ENCODE data around the gene UBC.

Gene UBC

DNA sequence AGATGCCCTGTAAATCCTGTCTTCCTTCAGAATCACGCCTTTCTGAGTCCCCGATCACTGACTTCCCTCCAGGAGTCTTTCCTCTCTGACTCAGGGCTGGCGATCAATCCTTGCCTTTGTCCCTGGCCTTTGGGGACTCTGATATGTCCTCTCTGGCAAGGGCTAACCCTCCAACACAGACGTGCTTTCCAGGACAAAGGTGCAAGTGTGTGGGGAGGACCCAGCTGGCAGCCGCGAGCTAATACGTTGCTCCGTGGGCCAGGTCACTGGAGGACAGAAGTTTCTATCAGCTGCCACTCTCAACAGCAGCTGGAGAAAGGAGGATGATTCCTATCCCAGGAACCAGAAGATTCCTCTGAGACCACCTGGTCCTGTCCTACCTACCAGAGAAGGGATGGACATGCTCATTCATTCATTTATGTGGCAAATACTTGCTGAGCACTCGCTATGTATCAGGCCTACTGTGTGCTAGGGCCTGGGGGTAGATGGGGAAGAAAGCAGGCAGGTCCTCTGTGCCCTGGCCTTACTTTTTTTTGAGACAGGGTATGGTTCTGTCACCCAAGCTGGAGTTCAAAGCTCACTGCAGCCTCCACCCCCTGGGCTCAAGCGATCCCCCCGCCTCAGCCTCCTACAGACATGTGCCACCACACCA lies 42.3 kb downstream of the UBC start:
- TF ChIP-seq CTCF (conservative IDR thresholded peaks at IDR 0.05; ENCODE audit: low read depth, low read length), result no peak
- no peak for DNase-seq (ENCODE audit: low read depth)

GRCh38 chr12:124871297-124871696 lies 43.2 kb downstream of the UBC start:
- TF ChIP-seq CTCF (conservative IDR thresholded peaks at IDR 0.05; ENCODE audit: low read depth, low read length), result no peak
- no peak for DNase-seq (ENCODE audit: low read depth)
- no peak overlapping the region for H3K4me3 ChIP-seq (ENCODE audit: low read length)

More for the DNA sequence above, 42.3 kb downstream of the UBC start:
- H3K4me3 ChIP-seq (ENCODE audit: low read length), result no peak overlapping the region

DNA sequence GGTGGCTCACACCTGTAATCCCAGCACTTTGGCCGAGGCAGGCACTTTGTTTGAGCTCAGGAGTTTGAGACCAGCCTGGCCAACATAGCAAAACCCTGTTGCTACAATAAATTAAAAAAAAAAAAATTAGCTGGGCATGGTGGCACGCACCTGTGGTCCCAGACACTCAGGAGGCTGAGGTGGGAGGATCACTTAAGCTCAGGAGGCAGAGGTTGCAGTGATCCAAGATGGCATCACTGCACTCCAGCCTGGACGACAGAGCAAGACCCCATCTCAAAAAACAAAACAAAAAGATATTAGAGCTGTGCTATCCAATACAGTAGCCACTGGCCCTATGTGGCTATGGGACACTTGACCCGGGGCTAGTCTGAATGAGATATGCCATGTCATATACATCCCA lies 43.9 kb downstream of the UBC start:
- TF ChIP-seq CTCF (conservative IDR thresholded peaks at IDR 0.05; ENCODE audit: low read depth, low read length), result no peak
- no peak overlapping the region for H3K4me3 ChIP-seq (ENCODE audit: low read length)
- DNase-seq (ENCODE audit: low read depth), result no peak

DNA sequence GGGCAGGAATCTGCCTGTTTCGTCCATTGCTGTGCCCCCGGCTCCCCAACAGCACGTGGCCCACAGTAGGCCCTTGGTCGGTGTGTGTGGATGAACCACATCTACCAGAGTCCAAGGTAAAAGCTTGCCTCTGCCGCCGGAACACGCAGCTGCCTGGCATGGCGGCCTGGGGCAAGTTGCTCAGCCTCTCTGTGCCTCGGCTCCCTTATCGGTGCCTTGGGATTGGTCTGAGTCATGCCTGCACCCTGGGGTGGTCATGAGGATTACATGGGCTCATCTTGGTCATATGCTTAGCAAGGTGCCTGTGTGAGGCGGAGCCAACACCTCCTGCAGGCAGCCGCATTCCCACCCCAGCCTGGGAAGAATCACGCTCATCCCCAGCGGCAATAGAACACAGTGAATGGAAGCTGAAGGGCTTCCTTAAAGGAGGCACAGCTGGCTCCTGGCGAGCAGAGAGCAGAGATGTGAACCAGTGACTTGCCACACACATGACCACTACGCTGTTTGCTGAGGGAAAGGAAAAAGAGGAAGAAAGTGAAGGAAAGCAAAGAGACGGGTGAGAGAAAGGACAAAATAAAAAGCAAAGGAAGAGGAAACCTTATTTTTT lies 45.3 kb downstream of the UBC start:
- DNase-seq (ENCODE audit: low read depth), result no peak
- TF ChIP-seq CTCF (conservative IDR thresholded peaks at IDR 0.05; ENCODE audit: low read depth, low read length), result no peak
- H3K4me3 ChIP-seq (ENCODE audit: low read length), result no peak overlapping the region

- TF ChIP-seq CTCF (conservative IDR thresholded peaks at IDR 0.05; ENCODE audit: low read depth, low read length), result no peak
- no peak overlapping the region for H3K4me3 ChIP-seq (ENCODE audit: low read length)
- no peak for DNase-seq (ENCODE audit: low read depth)
Observed at GRCh38 chr12:124868252-124869058, 46.0 kb downstream of the UBC start.

- H3K4me3 ChIP-seq (ENCODE audit: low read length), result no peak overlapping the region
- no peak for TF ChIP-seq CTCF (conservative IDR thresholded peaks at IDR 0.05; ENCODE audit: low read depth, low read length)
- DNase-seq (ENCODE audit: low read depth), result peak; percentile 31
Observed at GRCh38 chr12:124867401-124867930, 47.0 kb downstream of the UBC start.
